Measurements from ENCODE around the gene TRIM8.
A peak's percentile ranks its signal among the peaks of the same experiment; 100 is the strongest.

TRIM8 gene

GRCh38 chr10:102617041-102617440, 27.2 kb upstream of the TRIM8 start:
- DNase-seq, result no peak

- no peak for DNase-seq
Measured at GRCh38 chr10:102617816-102618215, 26.5 kb upstream of the TRIM8 start.

GRCh38 chr10:102619281-102619981, 24.8 kb upstream of the TRIM8 start:
- no peak for DNase-seq

GRCh38 chr10:102620138-102620590, 24.1 kb upstream of the TRIM8 start:
- DNase-seq, result no peak

GRCh38 chr10:102620591-102621442, 23.5 kb upstream of the TRIM8 start:
- DNase-seq, result no peak

GRCh38 chr10:102621443-102622325, 22.6 kb upstream of the TRIM8 start:
- DNase-seq, result peak; percentile 47 to 49

GRCh38 chr10:102624094-102624493, 20.2 kb upstream of the TRIM8 start:
- DNase-seq, result no peak

- no peak for DNase-seq
Measured at GRCh38 chr10:102624751-102625645, 19.3 kb upstream of the TRIM8 start.

- no peak for DNase-seq
Measured at GRCh38 chr10:102626026-102626685, 18.1 kb upstream of the TRIM8 start.

GRCh38 chr10:102627291-102627735, 17.0 kb upstream of the TRIM8 start:
- peak; percentile 39 to 65 for DNase-seq

- peak in 1 of 2 donors; percentile 65 for DNase-seq
Measured at GRCh38 chr10:102627736-102628293, 16.5 kb upstream of the TRIM8 start.

GRCh38 chr10:102628451-102628911, 15.8 kb upstream of the TRIM8 start:
- peak; percentile 78 to 81 for DNase-seq

GRCh38 chr10:102629661-102630614, 14.3 kb upstream of the TRIM8 start:
- DNase-seq, result no peak

GRCh38 chr10:102630663-102631062, 13.6 kb upstream of the TRIM8 start:
- no peak for DNase-seq

- no peak for DNase-seq
Measured at GRCh38 chr10:102631525-102632393, 12.5 kb upstream of the TRIM8 start.

GRCh38 chr10:102632394-102633111, 11.7 kb upstream of the TRIM8 start:
- no peak for DNase-seq

- DNase-seq, result no peak
Measured at GRCh38 chr10:102633287-102633686, 11.0 kb upstream of the TRIM8 start.

- no peak for DNase-seq
Measured at GRCh38 chr10:102633848-102634247, 10.4 kb upstream of the TRIM8 start.

All from hippocampal formation (tissue), 2 donors.